GM18870 (cell line): ENCODE results near the gene BTBD9.

Experiments
- ATAC-seq: cut with Tn5 transposase; IDR thresholded peaks from one replicate; pipeline ENCODE4 v1.9.1; 2021; ENCODE audit warnings: moderate library complexity; ENCODE audit not compliant: unreplicated experiment

The BTBD9 gene

GRCh38 chr6:38487423-38487822, 152.3 kb downstream of the BTBD9 start:
- ATAC-seq = no peak

- no peak for ATAC-seq
These were observed 154.2 kb downstream of the BTBD9 start for GRCh38 chr6:38485488-38485887.

- ATAC-seq = no peak
These were observed 155.1 kb downstream of the BTBD9 start for GRCh38 chr6:38484656-38485055.

GRCh38 chr6:38483526-38483925, 156.2 kb downstream of the BTBD9 start:
- ATAC-seq = peak; percentile 57

- ATAC-seq = no peak
These were observed 157.3 kb downstream of the BTBD9 start for GRCh38 chr6:38482466-38482865.

GRCh38 chr6:38481851-38482250, 157.9 kb downstream of the BTBD9 start:
- no peak for ATAC-seq

GRCh38 chr6:38481211-38481836, 158.4 kb downstream of the BTBD9 start:
- no peak for ATAC-seq

- no peak for ATAC-seq
These were observed 159.7 kb downstream of the BTBD9 start for GRCh38 chr6:38480036-38480435.

- no peak for ATAC-seq
These were observed 160.4 kb downstream of the BTBD9 start for GRCh38 chr6:38479331-38479730.

- ATAC-seq = no peak
These were observed 162.0 kb downstream of the BTBD9 start for GRCh38 chr6:38477680-38478260.

GRCh38 chr6:38476888-38477287, 162.8 kb downstream of the BTBD9 start:
- ATAC-seq = no peak

- ATAC-seq = no peak
These were observed 163.6 kb downstream of the BTBD9 start for GRCh38 chr6:38476141-38476540.

- ATAC-seq = no peak
These were observed 169.2 kb downstream of the BTBD9 start for GRCh38 chr6:38470548-38470947.

GRCh38 chr6:38467566-38467965, 172.2 kb downstream of the BTBD9 start:
- ATAC-seq = no peak

- no peak for ATAC-seq
These were observed 179.5 kb downstream of the BTBD9 start for GRCh38 chr6:38460186-38460585.

GRCh38 chr6:38459291-38459690, 180.4 kb downstream of the BTBD9 start:
- no peak for ATAC-seq

- ATAC-seq = no peak
These were observed 185.9 kb downstream of the BTBD9 start for GRCh38 chr6:38453861-38454260.

- no peak for ATAC-seq
These were observed 186.7 kb downstream of the BTBD9 start for GRCh38 chr6:38452816-38453660.

GRCh38 chr6:38450717-38451116, 189.0 kb downstream of the BTBD9 start:
- no peak for ATAC-seq

GRCh38 chr6:38445925-38446324, 193.8 kb downstream of the BTBD9 start:
- no peak for ATAC-seq

- ATAC-seq = no peak
These were observed 194.4 kb downstream of the BTBD9 start for GRCh38 chr6:38445336-38445735.
